Neural progenitor cell (in vitro differentiated cells): ENCODE results near the gene IL5. TPM values are rescaled to one million over a fixed set of nuclear protein-coding genes. Genes with fewer than 3 reads are reported as not detected.
"Not testable (repeated sequence)": the region's sequence is repeated elsewhere in the genome, so short reads cannot be mapped to it uniquely, and the experiment has no call there.

Source experiments
- DNase-seq: peaks from one replicate; pipeline ENCODE4 v3.0.0-alpha.2; 2016; ENCODE audit warnings: low spot score
- H2AFZ ChIP-seq: fragments of 200-600 bp; sonication (generic); replicated peaks from 2 replicates; pipeline ENCODE4 v1.6.1; 2016; ENCODE audit warnings: antibody characterized with exemption
- H3F3A ChIP-seq: fragments of 200-600 bp; sonication (generic); 2 replicates; pipeline ENCODE4 v1.6.1; 2016; ENCODE audit warnings: antibody characterized with exemption, low read depth
- H3K27ac ChIP-seq: fragments of 200-600 bp; sonication (generic); 2 replicates; pipeline ENCODE4 v1.5.1; 2016; ENCODE audit warnings: mild to moderate bottlenecking
- H3K27me3 ChIP-seq: fragments of 200-600 bp; sonication (generic); 2 replicates; pipeline ENCODE4 v1.6.1; 2016; ENCODE audit warnings: mild to moderate bottlenecking, moderate library complexity
- H3K36me3 ChIP-seq: fragments of 200-600 bp; sonication (generic); 2 replicates; pipeline ENCODE4 v1.5.1; 2016
- H3K4me1 ChIP-seq: fragments of 200-600 bp; sonication (generic); 2 replicates; pipeline ENCODE4 v1.6.1; 2016; ENCODE audit warnings: mixed run types
- H3K4me2 ChIP-seq: fragments of 200-600 bp; sonication (generic); 2 replicates; pipeline ENCODE4 v1.6.1; 2016
- H3K4me3 ChIP-seq: fragments of 200-600 bp; sonication (generic); 2 replicates; pipeline ENCODE4 v1.5.1; 2016
- H3K79me2 ChIP-seq: fragments of 200-600 bp; sonication (generic); 2 replicates; pipeline ENCODE4 v1.6.1; 2016; ENCODE audit warnings: low read depth
- H3K9ac ChIP-seq: fragments of 200-600 bp; sonication (generic); 2 replicates; pipeline ENCODE4 v1.6.1; 2016
- H3K9me3 ChIP-seq: fragments of 200-600 bp; sonication (generic); 2 replicates; pipeline ENCODE4 v1.5.1; 2016; ENCODE audit warnings: low read depth
- H4K20me1 ChIP-seq: fragments of 200-600 bp; sonication (generic); 2 replicates; pipeline ENCODE4 v1.6.1; 2016; ENCODE audit warnings: low read depth
- H3K27ac Mint-ChIP-seq: 3 replicates; pipeline ENCODE4 v1.8.0; 2021; ENCODE audit warnings: mixed read lengths
- H3K27me3 Mint-ChIP-seq: 2 replicates; pipeline ENCODE4 v1.8.0; 2022; ENCODE audit warnings: low read depth, mild to moderate bottlenecking, inconsistent platforms, moderate library complexity, mixed read lengths; ENCODE audit not compliant: insufficient read depth
- H3K36me3 Mint-ChIP-seq: 3 replicates; pipeline ENCODE4 v1.8.0; 2021; ENCODE audit warnings: mixed read lengths
- H3K4me1 Mint-ChIP-seq: 3 replicates; pipeline ENCODE4 v1.8.0; 2021; ENCODE audit warnings: mixed read lengths
- H3K4me3 Mint-ChIP-seq: 3 replicates; pipeline ENCODE4 v1.8.0; 2021; ENCODE audit warnings: mild to moderate bottlenecking, moderate library complexity, mixed read lengths
- H3K9me3 Mint-ChIP-seq: 3 replicates; pipeline ENCODE4 v1.8.0; 2020; ENCODE audit warnings: mixed read lengths
- EZH2 ChIP-seq: fragments of 200-600 bp; sonication (generic); IDR thresholded peaks from 2 replicates; pipeline ENCODE4 v1.6.1; 2017; ENCODE audit warnings: antibody characterized with exemption, mild to moderate bottlenecking, moderate library complexity
- EZH2phosphoT487 ChIP-seq: fragments of 200-600 bp; sonication (generic); IDR thresholded peaks from 2 replicates; pipeline ENCODE4 v1.6.1; 2017; ENCODE audit warnings: antibody characterized with exemption
- total RNA-seq: library from RNA; depleted of rRNA; stranded (reverse); fragments of >200 nt; gene quantifications from 2 replicates; pipeline ENCODE4 v1.2.3, GENCODE V29; 2015; ENCODE audit warnings: low replicate concordance
- TF ChIP-seq, protein P1 (sequence below): fragments of 200-600 bp; sonication (generic); IDR thresholded peaks from 2 replicates; pipeline ENCODE4 v1.5.1; 2017; ENCODE audit warnings: antibody characterized with exemption, mild to moderate bottlenecking

IL5 gene
- total RNA-seq, 1 donor from 2014 or later: not detected

DNA sequence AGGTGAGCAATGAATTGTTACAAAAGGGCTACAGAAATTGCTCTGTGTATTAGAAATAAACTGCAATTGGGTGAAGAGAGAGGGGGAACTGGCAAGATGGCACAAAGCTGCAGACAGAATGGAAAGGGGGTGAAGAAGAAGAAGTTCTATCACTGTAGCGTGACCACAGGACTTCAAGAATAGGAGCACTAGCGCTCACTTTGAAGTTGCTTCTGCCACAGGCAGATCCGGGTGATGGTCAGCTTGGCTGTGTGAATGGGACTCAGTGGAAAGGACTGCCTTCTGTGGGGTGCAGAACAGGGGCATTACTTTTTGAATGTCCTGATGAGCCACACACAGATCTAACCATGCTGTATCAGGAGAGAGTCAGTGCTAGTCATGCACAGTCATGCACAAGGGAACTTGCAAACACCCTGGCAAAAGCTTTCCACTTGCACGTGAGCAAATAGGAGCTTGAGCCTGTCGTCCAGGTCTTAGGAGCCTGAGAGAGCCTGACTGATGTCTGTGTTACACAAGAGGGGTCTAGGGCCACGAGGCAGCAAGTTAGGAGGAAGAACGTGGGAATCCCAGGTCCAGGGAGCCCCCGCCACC, 16.3 kb downstream of the IL5 start:
- Histone ChIP-seq H3F3A (no peaks in the 10 kb centered on the region), H4K20me1 (no peaks in the 10 kb centered on the region), H3K27me3 (no peaks in the 10 kb centered on the region), H3K4me1 (no peaks in the 10 kb centered on the region), H3K4me3 (no peak overlapping the region), H3K9ac (no peak overlapping the region), H3K36me3 (no peaks in the 10 kb centered on the region), H3K9me3 (no peaks in the 10 kb centered on the region), H3K4me2 (peak overlapping the region; percentile 65), H3K27ac (no peak overlapping the region), H2AFZ (peak overlapping the region; percentile 99), H3K79me2 (no peaks in the 10 kb centered on the region)
- DNase-seq: no peak
- Mint-ChIP-seq H3K9me3 (no peaks in the 10 kb centered on the region), H3K27ac (no peak overlapping the region), H3K27me3 (peaks cover 4% of the 10 kb centered on the region), H3K4me1 (peaks cover 2% of the 10 kb centered on the region), H3K36me3 (no peaks in the 10 kb centered on the region), H3K4me3 (no peak overlapping the region)
- TF ChIP-seq EZH2 (no peak), EZH2phosphoT487 (no peak)

- Histone ChIP-seq H3K9me3 (peaks cover 2% of the 10 kb centered on the region), H3K27ac (no peak overlapping the region), H3K27me3 (no peaks in the 10 kb centered on the region), H3K4me1 (no peaks in the 10 kb centered on the region), H3K9ac (no peak overlapping the region), H3K4me2 (peak overlapping the region; percentile 65), H4K20me1 (no peaks in the 10 kb centered on the region), H3K36me3 (no peaks in the 10 kb centered on the region), H2AFZ (peak overlapping the region; percentile 99), H3K4me3 (peak overlapping the region; percentile 30), H3F3A (no peaks in the 10 kb centered on the region), H3K79me2 (no peaks in the 10 kb centered on the region)
- H3K36me3 Mint-ChIP-seq: no peaks in the 10 kb centered on the region
- H3K9me3 Mint-ChIP-seq: no peaks in the 10 kb centered on the region
- peak overlapping the region; percentile 66 for H3K27ac Mint-ChIP-seq
- TF ChIP-seq, protein P1, sequence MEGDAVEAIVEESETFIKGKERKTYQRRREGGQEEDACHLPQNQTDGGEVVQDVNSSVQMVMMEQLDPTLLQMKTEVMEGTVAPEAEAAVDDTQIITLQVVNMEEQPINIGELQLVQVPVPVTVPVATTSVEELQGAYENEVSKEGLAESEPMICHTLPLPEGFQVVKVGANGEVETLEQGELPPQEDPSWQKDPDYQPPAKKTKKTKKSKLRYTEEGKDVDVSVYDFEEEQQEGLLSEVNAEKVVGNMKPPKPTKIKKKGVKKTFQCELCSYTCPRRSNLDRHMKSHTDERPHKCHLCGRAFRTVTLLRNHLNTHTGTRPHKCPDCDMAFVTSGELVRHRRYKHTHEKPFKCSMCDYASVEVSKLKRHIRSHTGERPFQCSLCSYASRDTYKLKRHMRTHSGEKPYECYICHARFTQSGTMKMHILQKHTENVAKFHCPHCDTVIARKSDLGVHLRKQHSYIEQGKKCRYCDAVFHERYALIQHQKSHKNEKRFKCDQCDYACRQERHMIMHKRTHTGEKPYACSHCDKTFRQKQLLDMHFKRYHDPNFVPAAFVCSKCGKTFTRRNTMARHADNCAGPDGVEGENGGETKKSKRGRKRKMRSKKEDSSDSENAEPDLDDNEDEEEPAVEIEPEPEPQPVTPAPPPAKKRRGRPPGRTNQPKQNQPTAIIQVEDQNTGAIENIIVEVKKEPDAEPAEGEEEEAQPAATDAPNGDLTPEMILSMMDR: peak; percentile 97
- TF ChIP-seq EZH2phosphoT487: no peak
- no peak for TF ChIP-seq EZH2
- DNase-seq: peak; percentile 72
- no peak overlapping the region for H3K4me3 Mint-ChIP-seq
- peaks cover 2% of the 10 kb centered on the region for H3K4me1 Mint-ChIP-seq
- peaks cover 4% of the 10 kb centered on the region for H3K27me3 Mint-ChIP-seq
Observed at GRCh38 chr5:132526290-132526973, 16.9 kb downstream of the IL5 start.

- Mint-ChIP-seq H3K36me3 (no peaks in the 10 kb centered on the region), H3K27ac (no peak overlapping the region), H3K27me3 (peaks cover 4% of the 10 kb centered on the region), H3K4me3 (no peak overlapping the region), H3K9me3 (peaks cover 4% of the 10 kb centered on the region), H3K4me1 (peaks cover 2% of the 10 kb centered on the region)
- H3K79me2 ChIP-seq: no peaks in the 10 kb centered on the region
- H3K36me3 ChIP-seq: no peaks in the 10 kb centered on the region
- TF ChIP-seq, protein P1: no peak
- no peak for TF ChIP-seq EZH2
- TF ChIP-seq EZH2phosphoT487: no peak
- no peaks in the 10 kb centered on the region for H3K4me1 ChIP-seq
- no peak overlapping the region for H3K9ac ChIP-seq
- H3F3A ChIP-seq: no peaks in the 10 kb centered on the region
- no peaks in the 10 kb centered on the region for H3K27me3 ChIP-seq
- peaks cover 6% of the 10 kb centered on the region for H3K9me3 ChIP-seq
- H2AFZ ChIP-seq: no peak overlapping the region
- H3K27ac ChIP-seq: no peak overlapping the region
- H3K4me3 ChIP-seq: no peak overlapping the region
- H3K4me2 ChIP-seq: no peak overlapping the region
- DNase-seq: no peak
- no peaks in the 10 kb centered on the region for H4K20me1 ChIP-seq
Observed at GRCh38 chr5:132525299-132525724, 18.0 kb downstream of the IL5 start.

DNA sequence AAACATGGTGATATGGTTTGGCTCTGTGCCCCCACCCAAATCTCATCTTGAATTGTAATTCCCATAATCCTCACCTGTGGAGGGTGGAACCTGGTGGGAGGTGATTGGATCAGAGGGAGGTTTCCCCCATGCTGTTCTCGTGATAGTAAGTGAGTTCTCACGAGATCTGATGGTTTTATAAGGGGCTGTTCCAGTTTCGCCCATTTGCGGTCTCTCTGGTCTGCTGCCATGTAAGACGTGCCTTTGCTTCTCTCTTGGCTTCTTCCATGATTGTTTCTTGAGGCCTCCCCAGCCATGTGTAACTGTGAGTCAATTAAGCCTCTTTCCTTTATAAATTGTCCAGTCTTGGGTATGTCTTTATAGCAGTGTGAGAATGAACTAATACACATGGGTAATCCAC, 18.4 kb downstream of the IL5 start:
- H4K20me1 ChIP-seq, H3K27ac ChIP-seq, H3K4me1 ChIP-seq, H3K9me3 Mint-ChIP-seq, H3K27me3 Mint-ChIP-seq, H3K4me2 ChIP-seq, H3K36me3 Mint-ChIP-seq, H3F3A ChIP-seq, H3K36me3 ChIP-seq, H2AFZ ChIP-seq, H3K4me3 Mint-ChIP-seq, DNase-seq, H3K79me2 ChIP-seq, H3K9me3 ChIP-seq, H3K9ac ChIP-seq, H3K27ac Mint-ChIP-seq, H3K4me1 Mint-ChIP-seq, H3K4me3 ChIP-seq, H3K27me3 ChIP-seq: not testable (repeated sequence)

DNA sequence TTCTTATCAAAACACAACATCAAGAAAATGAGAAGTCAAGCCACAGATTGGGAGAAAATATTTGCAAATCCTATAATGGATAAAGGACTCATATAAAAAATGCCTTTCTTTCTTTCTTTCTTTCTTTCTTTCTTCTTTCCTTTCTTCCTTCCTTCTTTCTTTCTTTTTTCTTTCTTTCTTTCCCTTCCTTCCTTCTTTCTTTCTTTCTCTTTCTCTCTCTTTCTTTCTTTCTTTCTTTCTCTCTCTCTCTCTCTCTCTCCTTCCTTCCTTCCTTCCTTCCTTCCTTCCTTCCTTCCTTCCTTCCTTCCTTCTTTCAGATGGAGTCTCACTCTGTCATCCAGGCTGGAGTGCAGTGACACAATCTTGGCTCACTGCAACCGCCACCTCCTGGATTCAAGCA, 21.3 kb downstream of the IL5 start:
- not testable (repeated sequence) for H3K4me1 Mint-ChIP-seq, H3K27ac Mint-ChIP-seq, H4K20me1 ChIP-seq, H2AFZ ChIP-seq, DNase-seq, H3K27me3 ChIP-seq, H3K36me3 ChIP-seq, H3K27ac ChIP-seq, H3K9ac ChIP-seq, H3F3A ChIP-seq, H3K4me2 ChIP-seq, H3K27me3 Mint-ChIP-seq, H3K9me3 Mint-ChIP-seq, H3K9me3 ChIP-seq, H3K4me3 Mint-ChIP-seq, H3K79me2 ChIP-seq, H3K36me3 Mint-ChIP-seq, H3K4me3 ChIP-seq, H3K4me1 ChIP-seq

DNA sequence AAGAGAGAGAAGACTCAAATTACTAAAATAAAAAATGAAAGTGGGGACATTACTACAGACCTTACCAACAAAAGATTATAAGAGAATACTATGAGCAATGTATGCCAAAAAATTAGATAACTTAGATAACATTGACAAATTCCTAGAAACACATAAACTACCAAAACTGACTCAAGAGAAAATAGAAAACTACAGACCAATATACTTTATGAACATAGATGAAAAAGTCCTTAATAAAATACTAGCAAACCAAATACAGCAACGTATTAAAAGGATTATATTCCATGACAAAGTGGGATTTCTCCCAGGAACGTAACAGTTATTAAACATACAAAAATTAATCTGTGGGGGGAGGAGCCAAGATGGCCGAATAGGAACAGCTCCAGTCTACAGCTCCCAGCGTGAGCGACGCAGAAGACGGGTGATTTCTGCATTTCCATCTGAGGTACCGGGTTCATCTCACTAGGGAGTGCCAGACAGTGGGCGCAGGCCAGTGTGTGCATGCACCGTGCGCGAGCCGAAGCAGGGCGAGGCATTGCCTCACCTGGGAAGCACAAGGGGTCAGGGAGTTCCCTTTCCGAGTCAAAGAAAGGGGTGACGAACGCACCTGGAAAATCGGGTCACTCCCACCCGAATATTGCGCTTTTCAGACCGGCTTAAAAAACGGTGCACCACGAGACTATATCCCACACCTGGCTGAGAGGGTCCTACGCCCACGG, 29.5 kb downstream of the IL5 start:
- H3K27ac ChIP-seq, H3K4me1 ChIP-seq, H4K20me1 ChIP-seq, H3K79me2 ChIP-seq, H3F3A ChIP-seq, H3K4me1 Mint-ChIP-seq, H3K4me3 Mint-ChIP-seq, H3K27ac Mint-ChIP-seq, H3K27me3 Mint-ChIP-seq, H3K4me3 ChIP-seq, H3K36me3 Mint-ChIP-seq, H3K9ac ChIP-seq, H3K27me3 ChIP-seq, H3K4me2 ChIP-seq, H3K9me3 ChIP-seq, H2AFZ ChIP-seq, H3K36me3 ChIP-seq, DNase-seq: not testable (repeated sequence)
- H3K9me3 Mint-ChIP-seq: peaks cover 10% of the 10 kb centered on the region
